Endothelial cell of umbilical vein (primary cell): ENCODE measurements around the gene SLC44A3. TPM values are rescaled to one million over a fixed set of nuclear protein-coding genes. Genes with fewer than 3 reads are reported as not detected.

Source experiments
- BruUV-seq: library from RNA; stranded (reverse); fragments of 400-500 nt; replicated peaks from 2 replicates; lab custom pipeline; 2021; lab: Mats Ljungman, UMichigan
- CTCF ChIA-PET: fragments of 300-600, 350-600 bp; sonication (Branson Sonifier 250); formaldehyde crosslinking; loops from one replicate; lab custom pipeline; 2021; ENCODE audit warnings: antibody characterized with exemption, inconsistent platforms; lab: Charles Lee
- POLR2A ChIA-PET: fragments of 300-600, 350-600 bp; sonication (Branson Sonifier 250); formaldehyde crosslinking; loops from one replicate; lab custom pipeline; 2021; ENCODE audit warnings: antibody characterized with exemption, inconsistent platforms; lab: Charles Lee
- DNase-seq: peaks from one replicate; pipeline ENCODE4 v3.0.0-alpha.2; 2011; ENCODE audit warnings: low read depth, low spot score
- FAIRE-seq: peaks from 2 replicates; lab custom pipeline; 2011; peaks lifted over from hg19 to GRCh38; lab: Jason Lieb, UNC
- H2AFZ ChIP-seq: 2 replicates; pipeline ENCODE4 v1.6.0; 2012; ENCODE audit warnings: low read depth, low read length, control low read depth, inconsistent platforms
- H3K27ac ChIP-seq: 2 replicates; pipeline ENCODE4 v1.5.1; 2011; ENCODE audit warnings: low read depth, mild to moderate bottlenecking, control low read depth, low read length, moderate library complexity; ENCODE audit not compliant: insufficient read depth
- H3K27me3 ChIP-seq, 2 experiments: 2 replicates each; pipeline versions ENCODE4 v1.6.0 to v1.6.1; 2011; ENCODE audit warnings: low read length in 2 of 2, mixed read lengths in 1 of 2; ENCODE audit not compliant: control insufficient read depth in 2 of 2, insufficient read depth in 2 of 2
- H3K36me3 ChIP-seq, 2 experiments: 2 replicates in 1 of 2; 3 replicates in 1 of 2; pipeline ENCODE4 v1.5.1; 2011; ENCODE audit warnings: low read length in 2 of 2, mild to moderate bottlenecking in 1 of 2, moderate library complexity in 1 of 2; ENCODE audit not compliant: control insufficient read depth in 2 of 2, insufficient read depth in 2 of 2; ENCODE audit errors: extremely low read depth in 1 of 2
- H3K4me1 ChIP-seq: 3 replicates; pipeline ENCODE4 v1.5.1; 2011; ENCODE audit warnings: mild to moderate bottlenecking, low read length; ENCODE audit not compliant: control insufficient read depth, insufficient read depth; ENCODE audit errors: extremely low read depth
- H3K4me2 ChIP-seq: 2 replicates; pipeline ENCODE4 v1.6.1; 2011; ENCODE audit warnings: low read length, control low read depth, mixed read lengths; ENCODE audit not compliant: insufficient read depth
- H3K4me3 ChIP-seq, 3 experiments: fragments of 200-600 bp in 1 of 3; sonication (generic), shearing (Covaris generic) in 1 of 3; replicated peaks in 1 of 3; 2 replicates each; pipeline ENCODE4 v1.5.1; 2011 to 2016; ENCODE audit warnings: control low read depth in 3 of 3, low read length in 3 of 3, mild to moderate bottlenecking in 2 of 3, inconsistent platforms in 1 of 3, low read depth in 1 of 3, moderate library complexity in 1 of 3; ENCODE audit not compliant: insufficient read depth in 1 of 3
- H3K79me2 ChIP-seq: 2 replicates; pipeline ENCODE4 v1.6.0; 2012; ENCODE audit warnings: low read length, inconsistent platforms; ENCODE audit not compliant: control insufficient read depth, insufficient read depth
- H3K9ac ChIP-seq: replicated peaks from 2 replicates; pipeline ENCODE3; 2011; ENCODE audit warnings: low read length, control low read depth; ENCODE audit not compliant: insufficient read depth; ENCODE audit errors: extremely low read depth
- H3K9me1 ChIP-seq: replicated peaks from 3 replicates; pipeline ENCODE4 v1.6.0; 2011; ENCODE audit warnings: mild to moderate bottlenecking, low read length; ENCODE audit not compliant: control insufficient read depth, insufficient read depth; ENCODE audit errors: extremely low read depth
- H3K9me3 ChIP-seq: replicated peaks from 2 replicates; pipeline ENCODE4 v1.5.1; 2012; ENCODE audit warnings: low read length, inconsistent platforms; ENCODE audit not compliant: control insufficient read depth, insufficient read depth
- H4K20me1 ChIP-seq: replicated peaks from 2 replicates; pipeline ENCODE3; 2011; ENCODE audit warnings: mild to moderate bottlenecking, low read length; ENCODE audit not compliant: control insufficient read depth, insufficient read depth; ENCODE audit errors: extremely low read depth
- CTCF ChIP-seq, 2 donors: IDR thresholded peaks; 1 replicate in 1 of 2; 2 replicates in 1 of 2; pipeline ENCODE4 v1.5.1; 2011; ENCODE audit warnings: low read length in 2 of 2, mild to moderate bottlenecking in 2 of 2, moderate library complexity in 2 of 2, control low read depth in 1 of 2, inconsistent platforms in 1 of 2, low read depth in 1 of 2; ENCODE audit not compliant: insufficient read depth in 1 of 2; ENCODE audit errors: extremely low read depth in 1 of 2
- EZH2 ChIP-seq: IDR thresholded peaks from 2 replicates; pipeline ENCODE4 v1.6.1; 2012; ENCODE audit warnings: borderline replicate concordance, low read depth, mild to moderate bottlenecking, moderate library complexity, low read length, inconsistent platforms; ENCODE audit not compliant: severe bottlenecking
- FOS ChIP-seq: IDR thresholded peaks from 2 replicates; pipeline ENCODE4 v1.6.1; 2011; ENCODE audit warnings: mild to moderate bottlenecking, low read length, moderate library complexity, borderline replicate concordance; ENCODE audit not compliant: insufficient read depth
- GATA2 ChIP-seq: IDR thresholded peaks from 2 replicates; pipeline ENCODE4 v1.7.0; 2011; ENCODE audit warnings: low read depth, mild to moderate bottlenecking, moderate library complexity, mixed read lengths, low read length; ENCODE audit not compliant: insufficient read length, insufficient read depth
- JUN ChIP-seq: IDR thresholded peaks from 2 replicates; pipeline ENCODE4 v1.6.1; 2011; ENCODE audit warnings: borderline replicate concordance, low read depth; ENCODE audit not compliant: insufficient read length, insufficient read depth
- MAX ChIP-seq: IDR thresholded peaks from 2 replicates; pipeline ENCODE4 v1.6.1; 2011; ENCODE audit not compliant: insufficient read depth, insufficient read length
- MYC ChIP-seq: IDR thresholded peaks from one replicate; pipeline ENCODE4 v1.6.1; 2011; ENCODE audit warnings: mild to moderate bottlenecking, low read depth, low read length
- POLR2A ChIP-seq: IDR thresholded peaks from 2 replicates; pipeline ENCODE4 v1.6.1; 2012; ENCODE audit warnings: low read depth, mild to moderate bottlenecking, control low read depth, low read length
- dilution Hi-C: fragments of 300-500 bp; cut with MboI; formaldehyde crosslinking; loops from one replicate; pipeline ENCODE4 v1.15.0; 2019; ENCODE audit warnings: low sequenced_read_pairs; ENCODE audit not compliant: extremely low pct_ligation_motif_present
- intact Hi-C: fragments of 100-400 bp; cut with micrococcal nuclease; formaldehyde crosslinking; loops from one replicate; pipeline ENCODE4 v1.10.0; 2022
- polyA plus RNA-seq, 4 experiments: library from polyadenylated mRNA; depleted of rRNA in 3 of 4; stranded (reverse) in 3 of 4; unstranded in 1 of 4; fragments of >200 nt; gene quantifications; 2 replicates each; pipeline versions ENCODE4 v1.2.1 to v1.2.3, GENCODE V29; 2011 to 2012; ENCODE audit warnings: missing spikeins in 1 of 4
- total RNA-seq: library from RNA; stranded (reverse); gene quantifications from 2 replicates; pipeline ENCODE4 v1.2.3, GENCODE V29; 2021

The SLC44A3 gene
- total and polyA plus RNA-seq, 2 donors (not counting 3 experiments of a cell fraction or from before 2014, with no cell fraction given), result 0.29 to 0.42 TPM

- Histone ChIP-seq H3K27ac (no peak overlapping the region), H3K27me3 (no peaks in the 10 kb centered on the region), H3K79me2 (peaks cover 90% of the 10 kb centered on the region), H3K9me1 (no peaks in the 10 kb centered on the region), H4K20me1 (peaks cover 42% of the 10 kb centered on the region), H3K9me3 (no peaks in the 10 kb centered on the region), H3K4me1 (peaks cover 3% of the 10 kb centered on the region), H2AFZ (no peak overlapping the region), H3K4me2 (no peak overlapping the region), H3K9ac (no peak overlapping the region), H3K36me3 (peaks cover 4 to 5% of the 10 kb centered on the region in 2 experiments), H3K4me3 (no peak overlapping the region)
- no peak for FAIRE-seq
- CTCF ChIA-PET, result interaction anchor here (1.0 to 3.4 kb wide), 4 partner anchors 16 to 134 kb away, joined by 3 to 23 read pairs (median 12); no protein-coding TSS in a partner anchor
- intact Hi-C loops, result loop anchor here (1.0 kb wide), 1 partner anchor 126 kb away; no protein-coding TSS in a partner anchor
- no peak for TF ChIP-seq MAX
- no peak for TF ChIP-seq GATA2
- no peak for TF ChIP-seq FOS
- POLR2A ChIA-PET, result interaction anchor here (0.7 kb wide), 1 partner anchor 11 kb away, joined by 3 read pairs; no protein-coding TSS in a partner anchor
- no TSS peak for BruUV-seq
- DNase-seq, result no peak
- dilution Hi-C loops, result loop anchor here (25.0 kb wide), 1 partner anchor 128 kb away; no protein-coding TSS in a partner anchor
These were observed 88.8 kb downstream of the SLC44A3 start for GRCh38 chr1:94908965-94909364.

DNA sequence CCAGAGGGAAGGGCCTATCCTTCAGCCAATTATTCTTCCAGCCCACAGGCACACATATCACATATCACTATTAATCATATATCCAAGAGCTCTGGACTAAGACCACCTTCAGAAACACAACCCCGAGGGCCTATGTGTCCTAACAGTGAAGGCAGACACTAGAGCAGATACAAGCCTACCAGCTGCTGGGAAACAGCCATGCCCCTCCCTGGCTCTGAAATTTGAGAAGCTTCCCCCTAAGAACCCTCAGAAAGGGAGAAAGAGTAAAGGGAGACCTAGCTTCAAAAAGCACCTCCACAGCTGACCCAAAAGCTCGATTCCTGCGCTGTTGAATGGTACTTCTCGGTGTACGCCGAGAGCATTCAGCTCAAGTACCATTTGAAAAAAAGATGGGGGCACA is 89.3 kb downstream of the SLC44A3 start:
- dilution Hi-C loops, result loop anchor here (25.0 kb wide), 1 partner anchor 128 kb away; no protein-coding TSS in a partner anchor
- no peak for FAIRE-seq
- peaks cover 43% of the 10 kb centered on the region for H4K20me1 ChIP-seq
- H3K9me3 ChIP-seq, result no peaks in the 10 kb centered on the region
- peaks cover 4 to 5% of the 10 kb centered on the region in 2 experiments for H3K36me3 ChIP-seq
- ChIA-PET CTCF (interaction anchor here (1.0 to 3.4 kb wide), 4 partner anchors 16 to 134 kb away, joined by 3 to 23 read pairs (median 12); no protein-coding TSS in a partner anchor), POLR2A (interaction anchor here (0.7 kb wide), 1 partner anchor 11 kb away, joined by 3 read pairs; no protein-coding TSS in a partner anchor)
- H3K4me2 ChIP-seq, result no peak overlapping the region
- H3K27me3 ChIP-seq, result no peaks in the 10 kb centered on the region
- H3K79me2 ChIP-seq, result peaks cover 92% of the 10 kb centered on the region
- intact Hi-C loops, result no loop called here
- BruUV-seq, result no TSS peak
- TF ChIP-seq FOS (no peak), GATA2 (no peak), MYC (no peak), EZH2 (no peak), JUN (no peak), POLR2A (no peak), CTCF (IDR thresholded peaks at IDR 0.05; ENCODE audit: extremely low read depth in 1 of 2, insufficient read depth in 1 of 2, low read depth in 1 of 2, low read length in 2 of 2) (no peak), MAX (no peak)
- no peaks in the 10 kb centered on the region for H3K9me1 ChIP-seq
- peaks cover under 1% of the 10 kb centered on the region for H3K4me1 ChIP-seq
- no peak overlapping the region for H3K27ac ChIP-seq
- no peak overlapping the region for H2AFZ ChIP-seq
- no peak overlapping the region for H3K4me3 ChIP-seq
- no peak overlapping the region for H3K9ac ChIP-seq
- no peak for DNase-seq
